Spleen (tissue), 11 donors: ENCODE results near the gene PPARA. TPM values are rescaled to one million over a fixed set of nuclear protein-coding genes. Genes with fewer than 3 reads are reported as not detected.
A peak's percentile ranks its signal among the peaks of the same experiment; 100 is the strongest.

Experiments
- DNase-seq: peaks from one replicate; pipeline ENCODE4 v3.0.0-alpha.2; 2020
- H3K27ac ChIP-seq, 8 donors: fragments of 200-600 bp; sonication (generic) in 7 of 8; 1 replicate in 4 of 8; 2 replicates in 4 of 8; pipeline versions ENCODE4 v1.5.0 to v1.8.0; 2016 to 2021; ENCODE audit warnings: inconsistent platforms in 4 of 8, mild to moderate bottlenecking in 4 of 8, moderate library complexity in 1 of 8
- H3K27me3 ChIP-seq, 7 donors: fragments of 200-600 bp; sonication (generic) in 6 of 7; replicated peaks in 1 of 7; 1 replicate in 4 of 7; 2 replicates in 3 of 7; pipeline versions ENCODE4 v1.5.0 to v1.8.0; 2016 to 2021; ENCODE audit warnings: inconsistent platforms in 3 of 7, mild to moderate bottlenecking in 1 of 7
- H3K36me3 ChIP-seq, 6 donors: fragments of 200-600 bp; sonication (generic) in 5 of 6; 1 replicate in 4 of 6; 2 replicates in 2 of 6; pipeline versions ENCODE4 v1.5.0 to v1.8.0; 2016 to 2021; ENCODE audit warnings: inconsistent platforms in 2 of 6
- H3K4me1 ChIP-seq, 6 donors: fragments of 200-600 bp; sonication (generic) in 5 of 6; 1 replicate in 3 of 6; 2 replicates in 3 of 6; pipeline versions ENCODE4 v1.5.0 to v1.8.0; 2016 to 2021; ENCODE audit warnings: inconsistent platforms in 3 of 6
- H3K4me3 ChIP-seq, 8 donors: fragments of 200-600 bp; sonication (generic) in 7 of 8; 1 replicate in 4 of 8; 2 replicates in 4 of 8; pipeline versions ENCODE4 v1.5.0 to v1.8.0; 2016 to 2021; ENCODE audit warnings: inconsistent platforms in 4 of 8, mild to moderate bottlenecking in 4 of 8, moderate library complexity in 2 of 8
- H3K9me3 ChIP-seq, 8 donors: fragments of 200-600 bp; sonication (generic) in 7 of 8; 1 replicate in 4 of 8; 2 replicates in 4 of 8; pipeline versions ENCODE4 v1.5.0 to v1.8.0; 2016 to 2021; ENCODE audit warnings: inconsistent platforms in 4 of 8
- CTCF ChIP-seq, 11 experiments: fragments of 200-600 bp in 7 of 11; fragments of 450-650 bp in 4 of 11; sonication (generic) in 4 of 11; IDR thresholded peaks in 8 of 11; conservative IDR thresholded peaks in 3 of 11; 1 replicate in 7 of 11; 2 replicates in 4 of 11; pipeline versions ENCODE4 v1.4.0 to v1.8.0; 2016 to 2021; ENCODE audit warnings: antibody characterized with exemption in 11 of 11, inconsistent platforms in 4 of 11, mild to moderate bottlenecking in 1 of 11
- POLR2A ChIP-seq, 3 donors: fragments of 450-650 bp; IDR thresholded peaks; one replicate each; pipeline ENCODE4 v1.5.1; 2017; ENCODE audit warnings: antibody characterized with exemption in 3 of 3, mild to moderate bottlenecking in 1 of 3
- POLR2AphosphoS5 ChIP-seq, 3 donors: sonication (generic); formaldehyde crosslinking; IDR thresholded peaks; one replicate each; pipeline ENCODE4 v1.5.1; 2017; ENCODE audit warnings: antibody characterized with exemption in 3 of 3
- WGBS, 5 donors: extraction: QIAGEN DNeasy Blood & Tissue Kit in 3 of 5; methylation state at CpG; one replicate each; pipeline versions ENCODE4 v1.1.5 to v1.1.7; 2013 to 2018; 5-methylcytosine and 5-hydroxymethylcytosine counted together
- intact Hi-C: fragments of 100-400 bp; cut with DNase I; formaldehyde crosslinking; loops from one replicate; pipeline ENCODE4 v1.15.0; 2023; ENCODE audit warnings: low total_unique reads
- polyA plus RNA-seq, 3 donors: library from polyadenylated mRNA; stranded (reverse); fragments of 200-250 nt; gene quantifications; one replicate each; pipeline ENCODE4 v1.2.1, GENCODE V29; 2013
- total RNA-seq, 7 donors: library from RNA; depleted of rRNA in 3 of 7; stranded (reverse); fragments of >200 nt in 3 of 7; fragmentation: NEBNext Ultra II Directional in 4 of 7; extraction: Animal tissue kit (Norgen Biotek cat#: 25700) in 4 of 7; gene quantifications; one replicate each; pipeline versions ENCODE4 v1.1.0 to v1.2.1, GENCODE V29; 2016 to 2021
- donor health status: healthy with polysubstance abuse.
- donor health status: DM: no; HTN: no; CAD: no; lungs with moderate emphysema.
- donor health status: DM: no; HTN: no; CAD: no.
- donor health status: Bipolar disorder and iron deficiency.
- donor health status: healthy.
- donor health status: DM: no; HTN: no; CAD: no.
- donor health status: DM: yes; HTN: yes; CAD: no.

Gene PPARA
- total and polyA plus RNA-seq, 10 donors, result 2.0 to 40.9 (median 22.6) TPM

- 72 to 92% (median 78%) methylated on average over 3 of the region's 3 CpGs for WGBS, 5 donors
- no peak overlapping the region for H3K4me3 ChIP-seq
- H3K27ac ChIP-seq, result no peak overlapping the region
- peaks cover 6 to 96% (median 70%) of the 10 kb centered on the region in 6 donors for H3K36me3 ChIP-seq
- no peaks in the 10 kb centered on the region for H3K27me3 ChIP-seq
- peaks cover 0 to 38% (median 15%) of the 10 kb centered on the region in 6 donors for H3K4me1 ChIP-seq
- no peak for DNase-seq
- intact Hi-C loops, result no loop called here
- TF ChIP-seq CTCF (IDR thresholded peaks at IDR 0.05 in 8 of 11, conservative IDR thresholded peaks at IDR 0.05 in 3 of 11), result no peak
- no peak for TF ChIP-seq POLR2AphosphoS5 (IDR thresholded peaks at IDR 0.05)
- TF ChIP-seq POLR2A (IDR thresholded peaks at IDR 0.05), result no peak
- no peaks in the 10 kb centered on the region for H3K9me3 ChIP-seq
These were observed 125.3 kb downstream of the PPARA start for GRCh38 chr22:46275455-46276122.

- Histone ChIP-seq H3K9me3 (no peaks in the 10 kb centered on the region), H3K4me1 (peaks cover 0 to 48% (median 20%) of the 10 kb centered on the region in 6 donors), H3K27ac (no peak overlapping the region), H3K27me3 (no peaks in the 10 kb centered on the region), H3K36me3 (peaks cover 6 to 98% (median 74%) of the 10 kb centered on the region in 6 donors), H3K4me3 (no peak overlapping the region)
- no peak for TF ChIP-seq CTCF (IDR thresholded peaks at IDR 0.05 in 8 of 11, conservative IDR thresholded peaks at IDR 0.05 in 3 of 11)
- TF ChIP-seq POLR2AphosphoS5 (IDR thresholded peaks at IDR 0.05), result no peak
- TF ChIP-seq POLR2A (IDR thresholded peaks at IDR 0.05), result no peak
- DNase-seq, result no peak
- intact Hi-C loops, result no loop called here
- WGBS, 5 donors, result 94 to 97% (median 96%) methylated on average over 7 of the region's 7 CpGs
These were observed 126.2 kb downstream of the PPARA start for GRCh38 chr22:46276563-46276962.

GRCh38 chr22:46278656-46279645 is 128.6 kb downstream of the PPARA start:
- H3K9me3 ChIP-seq, result no peaks in the 10 kb centered on the region
- no peak for DNase-seq
- 86 to 96% (median 92%) methylated on average over 18 to 22 of the region's 22 CpGs for WGBS, 5 donors
- H3K27me3 ChIP-seq, result no peaks in the 10 kb centered on the region
- H3K27ac ChIP-seq, result peak overlapping the region in 3 of 8 donors; percentile 78 to 86 (median 84)
- H3K36me3 ChIP-seq, result peaks cover 6 to 98% (median 76%) of the 10 kb centered on the region in 6 donors
- TF ChIP-seq CTCF (IDR thresholded peaks at IDR 0.05 in 8 of 11, conservative IDR thresholded peaks at IDR 0.05 in 3 of 11) (no peak), POLR2A (IDR thresholded peaks at IDR 0.05) (no peak), POLR2AphosphoS5 (IDR thresholded peaks at IDR 0.05) (no peak)
- peaks cover 0 to 68% (median 20%) of the 10 kb centered on the region in 6 donors for H3K4me1 ChIP-seq
- no peak overlapping the region for H3K4me3 ChIP-seq
- intact Hi-C loops, result no loop called here
